ENCODE results near the gene MACC1.
"Not testable (repeated sequence)": the region's sequence is repeated elsewhere in the genome, so short reads cannot be mapped to it uniquely, and the experiment has no call there.

MACC1 gene

GRCh38 chr7:20126060-20126459 is 91.1 kb downstream of the MACC1 start:
- not testable (repeated sequence) for DNase-seq

- not testable (repeated sequence) for DNase-seq
Measured at GRCh38 chr7:20124087-20124486, 93.1 kb downstream of the MACC1 start.

GRCh38 chr7:20122653-20123316 is 94.4 kb downstream of the MACC1 start:
- not testable (repeated sequence) for DNase-seq

- no peak for DNase-seq
Measured at GRCh38 chr7:20122073-20122472, 95.1 kb downstream of the MACC1 start.

GRCh38 chr7:20121404-20121803 is 95.8 kb downstream of the MACC1 start:
- DNase-seq: no peak

- not testable (repeated sequence) for DNase-seq
Measured at GRCh38 chr7:20120611-20121168, 96.5 kb downstream of the MACC1 start.

- no peak for DNase-seq
Measured at GRCh38 chr7:20116869-20117268, 100.3 kb downstream of the MACC1 start.

- peak; percentile 22 for DNase-seq
Measured at GRCh38 chr7:20114468-20114867, 102.7 kb downstream of the MACC1 start.

- DNase-seq: no peak
Measured at GRCh38 chr7:20113427-20114027, 103.7 kb downstream of the MACC1 start.

GRCh38 chr7:20112696-20113095 is 104.5 kb downstream of the MACC1 start:
- DNase-seq: no peak

- DNase-seq: no peak
Measured at GRCh38 chr7:20111821-20112542, 105.2 kb downstream of the MACC1 start.

GRCh38 chr7:20107582-20107981 is 109.6 kb downstream of the MACC1 start:
- DNase-seq: no peak

GRCh38 chr7:20104696-20105095 is 112.5 kb downstream of the MACC1 start:
- no peak for DNase-seq

GRCh38 chr7:20102982-20103381 is 114.2 kb downstream of the MACC1 start:
- no peak for DNase-seq

GRCh38 chr7:20095862-20096261 is 121.3 kb downstream of the MACC1 start:
- no peak for DNase-seq

GRCh38 chr7:20095436-20095835 is 121.7 kb downstream of the MACC1 start:
- no peak for DNase-seq

GRCh38 chr7:20089431-20089830 is 127.8 kb downstream of the MACC1 start:
- DNase-seq: no peak

- no peak for DNase-seq
Measured at GRCh38 chr7:20085086-20085485, 132.1 kb downstream of the MACC1 start.
